ENCODE results near the gene THSD7A.

THSD7A gene

DNA sequence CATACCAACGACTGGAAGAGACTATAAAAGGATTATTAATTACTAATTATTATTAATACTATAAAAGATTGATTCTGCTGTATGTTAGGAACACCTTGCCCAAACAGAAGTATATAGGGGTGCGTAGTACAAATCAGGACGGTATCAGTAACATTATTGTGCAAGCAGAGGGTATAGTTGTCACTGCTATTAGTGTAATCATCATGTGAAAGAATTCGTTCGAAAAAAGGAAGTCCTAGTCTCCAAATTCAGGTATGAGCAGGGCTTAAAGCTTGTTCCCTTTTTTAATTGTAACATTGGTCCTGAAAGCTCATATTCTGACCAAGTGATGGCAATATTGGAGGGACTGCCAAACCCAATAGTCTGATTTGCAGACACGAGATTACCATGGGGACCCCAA, 81.8 kb downstream of the THSD7A start:
- DNase-seq (ENCODE audit: low read depth, low spot score), result no peak

DNA sequence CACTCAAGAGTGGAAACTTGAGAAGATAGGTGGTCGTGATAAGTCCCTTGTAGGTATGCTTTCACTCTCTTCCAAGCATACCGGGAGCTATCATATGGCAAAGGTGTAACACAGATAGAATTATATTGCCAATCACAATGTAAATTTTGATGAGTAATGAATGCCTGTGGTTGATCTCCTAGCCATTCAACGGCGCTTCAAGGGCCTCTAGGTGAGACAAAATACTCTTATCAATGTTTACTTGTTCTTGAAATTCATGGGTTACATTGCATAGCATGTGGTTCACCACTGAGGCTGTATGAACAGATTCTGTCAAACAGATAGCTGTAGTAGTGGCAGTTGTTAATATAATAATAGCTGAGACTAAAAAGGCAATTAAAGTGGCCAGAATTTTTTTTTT, 82.4 kb downstream of the THSD7A start:
- DNase-seq (ENCODE audit: low read depth, low spot score), result no peak

DNA sequence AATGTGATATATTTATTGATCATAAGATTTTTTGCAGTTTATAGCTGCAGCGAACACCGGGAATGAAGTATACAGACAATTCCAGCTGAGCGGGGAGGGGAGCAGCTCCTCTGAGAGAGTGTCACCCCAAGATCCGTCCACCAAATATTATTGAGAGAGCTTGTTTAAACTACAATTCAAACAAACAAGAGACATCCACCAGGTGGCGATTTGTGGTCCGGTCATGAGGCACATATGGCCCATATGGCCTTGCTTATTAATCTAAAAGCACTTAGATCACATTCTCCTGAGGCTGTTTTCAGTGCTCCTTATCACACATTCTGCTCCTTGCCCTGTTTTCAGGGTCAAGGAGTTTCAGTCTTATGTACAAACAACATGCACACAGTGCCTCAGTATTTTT, 83.1 kb downstream of the THSD7A start:
- no peak for DNase-seq (ENCODE audit: low read depth, low spot score)

DNA sequence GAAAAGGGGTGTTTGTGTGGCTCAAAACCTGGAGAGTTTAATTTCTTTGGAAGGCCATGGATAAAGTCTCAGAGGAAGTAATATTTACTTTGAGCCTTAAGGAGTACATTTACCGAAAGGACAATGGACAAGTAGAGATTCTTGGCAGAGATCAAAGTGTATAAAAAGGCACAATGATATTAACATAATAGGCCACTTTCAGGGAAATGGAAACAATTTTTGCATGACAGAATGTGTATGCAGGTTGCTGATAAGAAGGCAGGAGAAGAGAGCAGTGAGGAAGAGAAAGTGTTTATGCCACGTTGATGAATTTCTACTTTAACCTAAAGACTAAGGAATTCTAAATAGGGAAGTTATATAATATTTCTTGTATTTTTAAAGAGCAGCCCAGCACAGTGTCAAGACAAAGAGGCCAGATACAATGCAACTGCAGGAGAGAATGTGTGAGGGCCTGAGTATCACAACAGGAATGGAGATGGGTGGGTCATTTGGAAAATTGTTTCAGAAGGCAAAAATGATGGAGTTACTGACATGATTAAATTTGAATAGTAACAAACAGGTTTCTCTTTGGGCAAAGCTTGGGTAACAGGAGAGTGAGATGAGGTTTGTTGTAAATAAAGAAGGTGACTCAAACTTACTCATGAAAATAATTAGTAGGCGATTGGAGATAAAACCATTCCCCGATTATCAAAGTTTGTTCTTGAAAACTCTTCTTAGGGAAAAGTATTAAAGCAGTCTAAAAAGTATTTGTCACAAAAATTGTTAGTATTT, 84.1 kb downstream of the THSD7A start:
- DNase-seq (ENCODE audit: low read depth, low spot score), result no peak

DNA sequence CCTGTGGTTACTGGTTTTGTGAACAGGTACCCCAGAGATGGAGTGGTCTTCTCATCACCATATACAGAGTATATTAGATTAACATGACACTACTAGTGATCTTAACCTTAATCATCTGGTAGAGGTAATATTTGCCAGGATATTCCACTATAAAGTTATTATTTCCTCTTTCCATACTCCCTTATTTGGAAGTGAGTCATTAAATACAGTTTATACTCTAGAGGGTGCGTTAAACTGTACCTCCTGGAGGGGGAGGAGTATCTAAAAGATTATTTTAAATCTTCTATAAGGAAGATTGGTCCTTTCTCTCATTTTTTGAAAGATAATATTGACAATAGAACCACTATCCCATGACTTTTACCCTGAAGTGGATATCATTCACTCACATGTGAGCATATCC, 85.4 kb downstream of the THSD7A start:
- DNase-seq (ENCODE audit: low read depth, low spot score), result no peak

DNA sequence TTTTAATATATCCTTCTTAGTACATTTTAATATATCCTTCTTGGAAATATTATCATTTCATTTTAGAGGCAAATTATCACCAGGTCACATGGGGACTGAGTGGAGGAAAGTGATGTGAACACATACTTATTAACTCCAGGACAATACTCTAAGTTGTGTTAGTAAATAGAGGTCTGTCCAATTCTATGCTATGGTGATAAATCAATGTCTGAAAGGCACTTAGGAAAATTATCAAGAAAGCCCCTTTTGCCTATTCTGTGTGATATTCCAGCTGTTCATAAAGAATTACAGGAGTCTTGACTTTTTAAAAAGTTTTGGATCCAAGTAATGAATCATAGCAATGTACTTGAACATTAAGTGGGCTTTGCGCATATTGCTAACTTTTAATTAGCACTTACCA, 88.5 kb downstream of the THSD7A start:
- DNase-seq (ENCODE audit: low read depth, low spot score), result no peak

DNA sequence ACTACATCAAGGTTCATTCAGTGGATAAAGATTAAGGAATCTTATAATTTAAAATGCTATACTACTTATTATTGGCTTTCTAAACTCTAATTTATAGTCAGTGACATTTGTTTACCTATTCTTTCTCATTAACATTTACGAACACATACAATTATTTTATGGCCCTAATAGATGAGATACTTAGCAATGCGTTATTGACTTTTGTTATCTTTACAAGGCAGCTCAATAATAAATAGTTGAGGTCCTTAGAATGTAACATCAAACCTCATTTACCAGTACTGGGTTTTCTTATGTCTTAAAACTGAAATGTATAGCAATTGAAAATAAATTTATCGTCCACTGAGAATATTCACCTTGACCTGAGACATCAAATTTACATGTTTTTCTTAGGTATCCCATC, 89.0 kb downstream of the THSD7A start:
- no peak for DNase-seq (ENCODE audit: low read depth, low spot score)

DNA sequence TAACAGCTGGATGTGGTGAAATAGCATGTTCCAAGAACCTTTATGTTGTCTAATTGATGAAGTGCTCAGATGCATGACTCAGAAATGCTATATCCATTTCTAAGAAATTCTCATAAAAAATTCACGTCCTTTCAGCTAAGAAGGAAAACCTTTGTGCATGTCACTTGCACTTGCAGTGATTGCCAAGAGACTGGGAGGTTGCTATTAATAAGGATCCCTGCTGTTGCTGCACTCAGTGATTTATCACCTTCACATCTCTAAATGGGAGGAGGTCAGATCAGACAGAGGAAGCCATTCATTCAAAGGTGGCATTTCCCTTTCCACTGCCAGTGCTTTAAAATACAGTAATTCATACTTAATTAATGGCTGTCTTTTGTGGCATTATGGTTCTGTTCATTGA, 89.5 kb downstream of the THSD7A start:
- no peak for DNase-seq (ENCODE audit: low read depth, low spot score)

DNA sequence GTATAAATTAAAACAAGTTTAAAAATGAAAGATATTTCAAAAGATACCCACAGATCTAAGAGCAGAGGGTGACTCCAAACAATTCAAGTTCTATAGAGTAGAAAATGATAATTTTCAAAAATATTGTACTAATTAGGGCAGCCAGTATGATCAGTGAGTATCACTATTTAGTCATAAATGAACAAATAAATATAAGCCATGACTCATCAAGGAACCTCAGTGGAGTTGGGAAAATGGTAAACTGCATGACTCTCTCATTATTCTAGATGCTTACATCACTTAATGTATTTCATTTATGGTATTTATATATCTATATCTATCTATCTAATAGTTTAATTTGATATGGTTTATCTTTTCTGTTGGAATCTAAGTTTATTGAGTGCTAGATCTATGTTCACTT, 94.3 kb downstream of the THSD7A start:
- DNase-seq (ENCODE audit: low read depth, low spot score), result no peak

DNA sequence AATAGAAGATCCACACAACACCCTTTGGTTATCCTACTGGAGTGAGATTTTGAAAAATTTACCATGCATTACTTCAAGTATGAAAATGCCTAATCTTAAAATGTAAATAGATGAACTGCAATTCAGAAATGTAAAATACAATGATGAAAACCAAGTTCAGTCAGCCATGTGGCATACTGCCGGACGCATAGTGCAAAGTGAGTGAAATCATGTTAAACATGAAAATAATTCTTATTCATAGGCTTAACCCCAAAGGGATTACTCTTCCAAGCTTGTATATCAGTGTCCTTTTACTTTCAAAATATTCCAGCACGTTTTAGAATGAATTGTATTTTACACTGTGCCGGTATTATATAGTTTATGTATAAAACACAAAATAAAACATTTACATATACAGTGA, 99.8 kb downstream of the THSD7A start:
- no peak for DNase-seq (ENCODE audit: low read depth, low spot score)

DNA sequence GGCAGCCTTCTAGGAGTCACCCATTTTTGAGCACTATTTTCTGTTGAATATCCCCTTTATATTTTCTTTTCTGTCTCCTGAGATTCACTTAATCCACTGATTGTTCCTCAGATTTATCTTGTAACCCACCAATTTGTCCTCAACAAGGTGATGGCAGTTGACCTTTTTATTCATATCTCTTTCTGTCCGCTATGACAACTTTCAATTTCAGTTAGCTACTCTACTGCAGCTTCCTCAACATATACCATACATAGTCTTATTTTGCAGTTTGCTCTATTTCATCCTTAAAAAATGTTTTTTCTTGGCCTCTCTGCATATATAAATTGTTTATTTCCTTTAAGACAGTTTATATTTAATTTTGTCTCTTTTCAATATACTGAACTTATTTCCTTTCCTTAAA, 101.3 kb downstream of the THSD7A start:
- no peak for DNase-seq (ENCODE audit: low read depth, low spot score)

DNA sequence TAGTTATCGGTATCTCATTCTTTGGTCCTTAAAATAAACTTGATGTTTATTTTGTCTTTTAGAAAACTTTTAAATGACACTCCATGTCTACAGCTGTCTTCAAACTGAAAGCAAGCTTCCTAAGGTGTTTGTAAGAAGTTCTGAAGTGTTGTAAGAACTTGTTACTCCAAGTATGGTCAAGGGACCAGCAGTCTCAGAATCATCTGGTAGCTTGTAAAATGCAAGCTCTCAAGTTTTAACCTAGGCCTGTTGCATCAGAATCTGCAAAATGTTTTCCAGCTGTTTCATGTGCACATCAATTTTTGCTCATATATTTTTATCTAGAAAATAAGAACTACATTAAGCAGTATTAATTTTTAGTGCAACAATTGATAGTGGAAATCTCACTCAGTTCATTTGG, 104.1 kb downstream of the THSD7A start:
- no peak for DNase-seq (ENCODE audit: low read depth, low spot score)

DNA sequence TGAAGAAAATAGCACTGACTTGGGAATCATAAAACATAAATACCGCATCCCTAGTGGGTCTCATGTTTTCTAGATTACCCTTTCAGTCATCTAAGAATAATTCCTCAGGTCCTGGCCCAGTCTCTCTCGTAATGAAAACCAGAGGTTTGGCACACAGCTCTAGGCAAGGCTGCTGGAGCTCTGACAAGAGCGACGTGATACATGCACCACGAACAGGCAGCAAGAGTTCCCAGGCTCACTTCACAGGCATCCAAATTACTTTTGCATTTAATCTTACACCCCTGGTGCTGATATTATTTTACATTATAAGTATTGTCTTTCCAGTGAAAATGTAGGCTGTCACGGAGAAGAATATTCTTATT, 105.2 kb downstream of the THSD7A start:
- no peak for DNase-seq (ENCODE audit: low read depth, low spot score)

DNA sequence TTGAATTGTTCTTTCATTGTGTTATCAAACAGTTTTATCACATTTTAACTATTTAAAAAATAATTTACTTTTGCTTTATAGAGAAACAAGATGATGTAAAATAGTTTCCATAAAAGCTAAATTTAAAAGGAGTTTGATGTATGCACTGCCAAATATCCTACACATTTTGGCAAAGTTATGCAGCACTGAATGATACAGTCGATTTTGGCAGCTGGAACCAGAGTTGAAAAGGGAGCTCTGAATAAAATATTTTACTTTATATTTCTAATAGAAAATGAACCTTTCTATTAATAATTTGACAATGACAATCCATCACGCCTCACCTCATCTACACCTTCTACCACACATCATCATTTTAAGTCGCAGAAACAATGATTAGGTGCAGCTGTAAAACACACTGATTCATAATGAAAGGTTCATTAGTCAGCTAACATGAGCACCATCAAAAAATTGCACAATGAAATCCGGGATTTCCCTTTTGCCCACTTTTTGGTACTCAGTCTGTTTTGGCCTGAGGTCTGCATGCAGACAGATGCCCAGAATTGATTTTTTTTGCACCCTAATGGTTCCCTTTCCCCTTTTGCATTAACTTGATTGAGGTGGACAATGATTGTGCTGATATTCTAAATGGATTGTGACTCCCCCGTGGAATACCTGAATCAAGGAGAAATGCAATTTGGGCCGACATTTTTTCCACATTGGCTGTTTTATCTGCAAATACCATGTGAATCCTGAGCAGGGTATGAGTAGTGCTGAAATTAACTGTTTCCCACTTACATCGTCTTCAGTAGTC, 105.8 kb downstream of the THSD7A start:
- DNase-seq (ENCODE audit: low read depth, low spot score), result no peak

DNA sequence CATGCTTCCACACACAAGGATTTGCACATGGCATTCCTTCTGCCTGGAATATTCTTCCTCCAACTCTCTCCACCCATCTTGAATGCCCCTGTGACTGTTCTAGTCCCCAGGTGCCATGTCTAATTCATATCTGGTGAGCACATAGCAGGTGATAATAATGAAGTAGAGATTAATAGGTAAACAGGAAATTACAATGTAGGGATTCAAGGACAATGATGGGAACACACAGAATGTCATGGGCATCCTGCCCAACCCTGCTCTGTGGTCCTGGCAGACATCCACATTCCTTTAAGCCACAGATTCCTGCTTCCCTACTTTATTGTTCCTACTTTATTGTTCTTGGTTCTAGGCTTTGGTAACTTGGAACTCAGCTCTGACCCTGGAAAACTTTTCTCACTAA, 115.8 kb downstream of the THSD7A start:
- no peak for DNase-seq (ENCODE audit: low read depth, low spot score)

DNA sequence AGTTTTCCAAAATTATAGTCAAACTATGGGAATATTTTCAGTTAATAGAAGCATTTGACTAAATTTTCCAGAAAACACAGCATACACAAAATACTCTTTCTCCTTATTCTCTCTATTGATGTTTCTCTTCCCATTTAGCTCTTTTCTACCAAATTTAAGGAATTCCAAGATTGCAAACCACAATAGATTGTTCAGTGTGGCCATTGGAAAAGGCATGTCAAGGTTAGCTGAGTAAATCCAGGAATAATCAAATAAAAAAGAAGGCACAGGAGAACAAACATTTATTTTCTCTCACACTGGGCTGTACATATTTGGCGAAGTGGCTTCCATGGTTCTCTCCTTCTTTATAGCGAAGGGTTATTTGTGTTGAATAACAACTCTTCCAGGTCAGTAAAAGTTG, 117.3 kb downstream of the THSD7A start:
- no peak for DNase-seq (ENCODE audit: low read depth, low spot score)

DNA sequence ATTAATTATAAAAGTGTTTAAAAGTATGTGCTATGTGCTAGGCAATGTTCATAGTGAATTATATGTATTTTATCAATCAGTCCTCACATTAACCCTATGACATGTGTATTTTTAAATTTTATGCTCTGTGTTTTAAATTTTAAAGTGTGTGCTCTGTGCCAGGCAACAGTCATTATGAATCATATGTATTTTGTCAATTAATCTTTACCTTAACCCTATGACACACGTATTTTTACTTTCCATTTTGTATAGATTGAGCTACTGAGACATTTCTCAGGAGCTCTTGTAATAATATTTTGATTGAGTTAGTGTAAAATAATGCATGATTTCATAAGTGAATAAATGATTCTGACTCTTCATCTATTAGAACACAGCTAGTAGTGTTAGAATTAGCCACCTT, 117.8 kb downstream of the THSD7A start:
- no peak for DNase-seq (ENCODE audit: low read depth, low spot score)

DNA sequence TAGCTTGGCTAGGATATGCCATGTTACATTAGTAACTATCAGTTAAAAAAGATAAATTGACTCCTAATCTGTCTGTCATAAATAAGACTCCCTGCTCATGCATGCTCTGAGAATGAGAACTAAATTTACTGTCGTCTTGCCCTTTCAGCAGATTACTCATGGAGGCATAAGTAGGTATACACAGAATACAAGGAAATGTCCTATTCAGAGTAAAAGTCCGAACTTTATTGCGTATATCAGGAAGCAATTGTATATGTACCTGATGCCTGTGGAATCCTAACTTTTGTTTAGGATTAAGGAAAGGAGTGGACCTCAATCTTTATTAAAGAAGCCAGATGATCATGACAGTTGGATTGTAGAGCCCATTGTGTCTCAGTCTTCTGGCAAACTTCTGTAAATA, 118.6 kb downstream of the THSD7A start:
- no peak for DNase-seq (ENCODE audit: low read depth, low spot score)

DNA sequence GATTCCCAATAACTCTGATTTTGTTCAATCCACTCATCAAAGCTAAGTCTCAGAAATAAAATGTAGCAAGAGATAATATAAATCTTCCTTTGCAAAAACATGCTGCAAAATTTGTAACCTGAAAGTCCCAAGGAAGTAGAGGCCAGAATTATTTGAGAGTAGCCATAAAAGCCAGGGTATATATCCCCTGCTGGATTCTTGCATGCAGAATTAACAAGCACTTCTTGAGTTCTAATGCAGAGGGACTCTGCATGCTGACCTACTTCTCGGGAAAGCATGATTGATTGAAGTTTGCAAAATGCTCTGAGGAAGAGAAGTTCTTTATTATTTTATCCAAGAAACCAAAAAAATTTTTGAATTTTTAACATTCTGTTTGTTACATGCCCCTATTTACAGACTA, 121.6 kb downstream of the THSD7A start:
- DNase-seq (ENCODE audit: low read depth, low spot score), result no peak

DNA sequence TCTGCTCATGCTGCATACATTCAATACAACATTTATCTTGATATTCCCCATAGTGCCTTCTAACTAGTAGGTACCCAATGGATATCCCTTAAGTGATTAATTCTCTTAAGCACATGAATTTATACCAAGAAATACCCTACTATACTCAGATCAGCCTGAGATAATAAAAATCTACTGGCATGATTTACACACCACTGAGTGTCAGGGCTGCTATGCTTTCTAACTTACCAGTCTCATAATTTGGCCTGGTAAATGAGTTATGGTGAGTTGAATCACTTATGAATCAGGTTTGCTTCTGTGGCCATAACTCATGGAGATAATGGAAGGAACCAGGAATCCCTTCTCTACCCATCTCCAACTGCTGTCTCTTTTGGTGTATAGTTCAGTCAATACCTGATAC, 122.8 kb downstream of the THSD7A start:
- no peak for DNase-seq (ENCODE audit: low read depth, low spot score)

DNA sequence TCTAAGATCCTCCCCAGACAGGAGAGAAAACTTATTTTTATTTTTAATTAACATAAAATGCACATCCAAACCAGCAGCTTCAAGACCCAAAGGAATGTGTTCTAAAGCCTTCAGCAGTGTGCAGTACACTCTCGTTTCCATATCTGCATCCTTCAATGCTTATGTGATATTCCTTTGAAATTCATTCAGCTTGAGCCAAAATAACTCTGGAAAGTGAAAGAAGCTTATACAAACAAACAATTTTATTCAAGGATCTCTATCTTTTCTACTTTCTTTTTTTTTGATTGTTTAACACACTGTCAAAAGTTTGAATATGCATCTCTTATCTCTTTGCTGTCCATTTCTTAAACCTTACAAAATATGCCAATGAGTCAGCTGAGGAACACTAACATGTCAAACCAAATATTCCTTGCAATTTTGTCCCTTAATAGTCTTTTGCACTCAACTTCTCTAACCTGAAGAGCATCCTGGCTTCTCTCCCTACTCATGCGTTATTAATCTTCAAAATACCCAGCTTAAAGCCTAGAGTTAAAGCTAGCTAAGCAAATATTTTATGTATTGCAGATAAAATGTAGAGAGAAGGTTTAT, 124.3 kb downstream of the THSD7A start:
- no peak for DNase-seq (ENCODE audit: low read depth, low spot score)

DNA sequence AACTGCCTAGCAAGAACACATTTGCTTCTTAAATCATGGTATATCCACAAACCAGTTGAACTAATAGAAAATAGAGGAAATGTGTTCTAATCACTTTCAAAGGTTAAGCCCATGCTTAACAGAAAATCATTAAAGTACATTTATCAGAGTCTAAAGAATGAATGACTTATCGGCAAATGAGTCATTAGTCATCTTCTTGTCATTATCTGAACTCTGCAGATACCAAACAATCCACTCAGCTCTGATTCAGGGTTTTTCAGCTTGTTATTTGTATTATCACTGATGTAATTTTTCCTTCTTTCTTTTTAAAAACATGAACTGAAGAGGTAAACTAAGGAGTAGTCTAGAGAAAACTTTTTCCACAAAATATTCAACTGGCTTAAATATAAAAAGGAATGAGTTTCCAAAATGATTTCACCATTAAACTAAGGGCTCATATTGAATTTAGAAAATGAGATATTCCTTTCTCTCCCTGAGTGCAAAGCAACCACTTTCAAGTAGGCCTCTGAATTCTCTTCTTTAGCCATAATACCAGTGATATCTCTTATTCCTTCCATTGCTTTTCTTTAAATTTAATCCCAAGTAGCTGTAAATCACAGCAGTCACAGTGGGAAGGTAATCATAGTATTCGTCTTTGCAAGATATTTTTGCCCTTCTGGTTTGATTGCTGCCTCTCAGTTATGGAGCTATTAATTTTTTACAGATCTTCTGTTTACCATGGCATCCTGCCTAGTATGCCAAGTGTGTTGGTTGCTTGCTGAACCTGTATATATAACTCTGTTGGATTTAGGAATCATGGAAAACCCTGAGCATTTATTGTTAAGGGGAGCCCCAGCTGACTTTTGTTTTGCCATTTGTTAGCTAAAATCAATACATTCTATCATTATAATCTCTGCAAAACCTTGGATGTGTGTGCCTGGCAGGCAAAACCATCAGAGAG, 125.1 kb downstream of the THSD7A start:
- DNase-seq (ENCODE audit: low read depth, low spot score), result no peak
